ENCODE measurements around the gene CCDC43. TPM values are rescaled to one million over a fixed set of nuclear protein-coding genes. Genes with fewer than 3 reads are reported as not detected.

Gene CCDC43
- total and polyA plus RNA-seq, 2 of the 8 experiments (the other 6 are each of a cell fraction or from before 2014, with no cell fraction given): 4.9 to 38.1 TPM

DNA sequence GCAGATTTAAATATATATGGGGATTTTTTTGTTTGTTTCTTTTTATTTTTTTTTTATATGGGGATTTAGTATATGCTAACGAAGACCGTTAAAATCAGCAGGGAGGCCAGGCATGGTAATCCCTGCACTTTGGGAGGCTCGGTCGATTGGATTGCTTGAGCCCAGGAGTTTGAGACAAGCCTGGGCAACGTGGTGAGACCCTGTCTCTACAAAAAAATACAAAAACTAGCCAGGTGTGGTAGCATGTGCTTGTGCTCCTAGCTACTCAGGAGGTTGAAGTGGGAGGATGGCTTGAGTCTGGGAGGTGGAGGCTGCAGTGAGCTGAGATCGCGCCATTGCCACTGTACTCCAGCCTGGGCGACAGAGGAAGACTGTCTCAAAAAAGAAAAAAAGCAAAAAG, 55.6 kb downstream of the CCDC43 start (continued):
- TF ChIP-seq, protein P1, sequence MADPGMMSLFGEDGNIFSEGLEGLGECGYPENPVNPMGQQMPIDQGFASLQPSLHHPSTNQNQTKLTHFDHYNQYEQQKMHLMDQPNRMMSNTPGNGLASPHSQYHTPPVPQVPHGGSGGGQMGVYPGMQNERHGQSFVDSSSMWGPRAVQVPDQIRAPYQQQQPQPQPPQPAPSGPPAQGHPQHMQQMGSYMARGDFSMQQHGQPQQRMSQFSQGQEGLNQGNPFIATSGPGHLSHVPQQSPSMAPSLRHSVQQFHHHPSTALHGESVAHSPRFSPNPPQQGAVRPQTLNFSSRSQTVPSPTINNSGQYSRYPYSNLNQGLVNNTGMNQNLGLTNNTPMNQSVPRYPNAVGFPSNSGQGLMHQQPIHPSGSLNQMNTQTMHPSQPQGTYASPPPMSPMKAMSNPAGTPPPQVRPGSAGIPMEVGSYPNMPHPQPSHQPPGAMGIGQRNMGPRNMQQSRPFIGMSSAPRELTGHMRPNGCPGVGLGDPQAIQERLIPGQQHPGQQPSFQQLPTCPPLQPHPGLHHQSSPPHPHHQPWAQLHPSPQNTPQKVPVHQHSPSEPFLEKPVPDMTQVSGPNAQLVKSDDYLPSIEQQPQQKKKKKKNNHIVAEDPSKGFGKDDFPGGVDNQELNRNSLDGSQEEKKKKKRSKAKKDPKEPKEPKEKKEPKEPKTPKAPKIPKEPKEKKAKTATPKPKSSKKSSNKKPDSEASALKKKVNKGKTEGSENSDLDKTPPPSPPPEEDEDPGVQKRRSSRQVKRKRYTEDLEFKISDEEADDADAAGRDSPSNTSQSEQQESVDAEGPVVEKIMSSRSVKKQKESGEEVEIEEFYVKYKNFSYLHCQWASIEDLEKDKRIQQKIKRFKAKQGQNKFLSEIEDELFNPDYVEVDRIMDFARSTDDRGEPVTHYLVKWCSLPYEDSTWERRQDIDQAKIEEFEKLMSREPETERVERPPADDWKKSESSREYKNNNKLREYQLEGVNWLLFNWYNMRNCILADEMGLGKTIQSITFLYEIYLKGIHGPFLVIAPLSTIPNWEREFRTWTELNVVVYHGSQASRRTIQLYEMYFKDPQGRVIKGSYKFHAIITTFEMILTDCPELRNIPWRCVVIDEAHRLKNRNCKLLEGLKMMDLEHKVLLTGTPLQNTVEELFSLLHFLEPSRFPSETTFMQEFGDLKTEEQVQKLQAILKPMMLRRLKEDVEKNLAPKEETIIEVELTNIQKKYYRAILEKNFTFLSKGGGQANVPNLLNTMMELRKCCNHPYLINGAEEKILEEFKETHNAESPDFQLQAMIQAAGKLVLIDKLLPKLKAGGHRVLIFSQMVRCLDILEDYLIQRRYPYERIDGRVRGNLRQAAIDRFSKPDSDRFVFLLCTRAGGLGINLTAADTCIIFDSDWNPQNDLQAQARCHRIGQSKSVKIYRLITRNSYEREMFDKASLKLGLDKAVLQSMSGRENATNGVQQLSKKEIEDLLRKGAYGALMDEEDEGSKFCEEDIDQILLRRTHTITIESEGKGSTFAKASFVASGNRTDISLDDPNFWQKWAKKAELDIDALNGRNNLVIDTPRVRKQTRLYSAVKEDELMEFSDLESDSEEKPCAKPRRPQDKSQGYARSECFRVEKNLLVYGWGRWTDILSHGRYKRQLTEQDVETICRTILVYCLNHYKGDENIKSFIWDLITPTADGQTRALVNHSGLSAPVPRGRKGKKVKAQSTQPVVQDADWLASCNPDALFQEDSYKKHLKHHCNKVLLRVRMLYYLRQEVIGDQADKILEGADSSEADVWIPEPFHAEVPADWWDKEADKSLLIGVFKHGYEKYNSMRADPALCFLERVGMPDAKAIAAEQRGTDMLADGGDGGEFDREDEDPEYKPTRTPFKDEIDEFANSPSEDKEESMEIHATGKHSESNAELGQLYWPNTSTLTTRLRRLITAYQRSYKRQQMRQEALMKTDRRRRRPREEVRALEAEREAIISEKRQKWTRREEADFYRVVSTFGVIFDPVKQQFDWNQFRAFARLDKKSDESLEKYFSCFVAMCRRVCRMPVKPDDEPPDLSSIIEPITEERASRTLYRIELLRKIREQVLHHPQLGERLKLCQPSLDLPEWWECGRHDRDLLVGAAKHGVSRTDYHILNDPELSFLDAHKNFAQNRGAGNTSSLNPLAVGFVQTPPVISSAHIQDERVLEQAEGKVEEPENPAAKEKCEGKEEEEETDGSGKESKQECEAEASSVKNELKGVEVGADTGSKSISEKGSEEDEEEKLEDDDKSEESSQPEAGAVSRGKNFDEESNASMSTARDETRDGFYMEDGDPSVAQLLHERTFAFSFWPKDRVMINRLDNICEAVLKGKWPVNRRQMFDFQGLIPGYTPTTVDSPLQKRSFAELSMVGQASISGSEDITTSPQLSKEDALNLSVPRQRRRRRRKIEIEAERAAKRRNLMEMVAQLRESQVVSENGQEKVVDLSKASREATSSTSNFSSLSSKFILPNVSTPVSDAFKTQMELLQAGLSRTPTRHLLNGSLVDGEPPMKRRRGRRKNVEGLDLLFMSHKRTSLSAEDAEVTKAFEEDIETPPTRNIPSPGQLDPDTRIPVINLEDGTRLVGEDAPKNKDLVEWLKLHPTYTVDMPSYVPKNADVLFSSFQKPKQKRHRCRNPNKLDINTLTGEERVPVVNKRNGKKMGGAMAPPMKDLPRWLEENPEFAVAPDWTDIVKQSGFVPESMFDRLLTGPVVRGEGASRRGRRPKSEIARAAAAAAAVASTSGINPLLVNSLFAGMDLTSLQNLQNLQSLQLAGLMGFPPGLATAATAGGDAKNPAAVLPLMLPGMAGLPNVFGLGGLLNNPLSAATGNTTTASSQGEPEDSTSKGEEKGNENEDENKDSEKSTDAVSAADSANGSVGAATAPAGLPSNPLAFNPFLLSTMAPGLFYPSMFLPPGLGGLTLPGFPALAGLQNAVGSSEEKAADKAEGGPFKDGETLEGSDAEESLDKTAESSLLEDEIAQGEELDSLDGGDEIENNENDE (IDR thresholded peaks at IDR 0.05; ENCODE audit: insufficient replicate concordance, low read length): no peak
- TF ChIP-seq KDM4A (IDR thresholded peaks at IDR 0.05; ENCODE audit: low read depth, low read length, severe bottlenecking): no peak
- TF ChIP-seq, protein P2, sequence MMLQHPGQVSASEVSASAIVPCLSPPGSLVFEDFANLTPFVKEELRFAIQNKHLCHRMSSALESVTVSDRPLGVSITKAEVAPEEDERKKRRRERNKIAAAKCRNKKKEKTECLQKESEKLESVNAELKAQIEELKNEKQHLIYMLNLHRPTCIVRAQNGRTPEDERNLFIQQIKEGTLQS (IDR thresholded peaks at IDR 0.05; ENCODE audit: insufficient read depth, low read depth, low read length): no peak
